Left colon (tissue), 2 donors: Measurements from ENCODE around the gene SLC2A1. TPM values are rescaled to one million over a fixed set of nuclear protein-coding genes. Genes with fewer than 3 reads are reported as not detected.

Experiments used
- ATAC-seq: fragments of 200-7000 bp; cut with Tn5 transposase; one replicate; pipeline ENCODE4 v1.9.1; 2020; ENCODE audit warnings: mild to moderate bottlenecking, moderate library complexity
- DNase-seq, 2 donors: peaks; one replicate each; pipeline ENCODE4 v3.0.0-alpha.2; 2020
- intact Hi-C, 2 donors: fragments of 100-400 bp; cut with DNase I in 1 of 2; cut with micrococcal nuclease in 1 of 2; formaldehyde crosslinking; loops; one replicate each; pipeline versions ENCODE4 v1.11.2 to v1.14.0; 2022; cut with DNase I, micrococcal nuclease
- total RNA-seq, 2 donors: library from RNA; stranded (reverse); fragmentation: NEBNext Ultra II Directional; extraction: Animal tissue kit (Norgen Biotek cat#: 25700); gene quantifications; one replicate each; pipeline ENCODE4 v1.2.1, GENCODE V29; 2021
- donor health status: DM: no; HTN: no; CAD: no.
- donor health status: DM: yes; HTN: yes; CAD: no.

Gene SLC2A1
- total RNA-seq, 2 donors from 2014 or later, result 59.0 to 82.7 TPM

DNA sequence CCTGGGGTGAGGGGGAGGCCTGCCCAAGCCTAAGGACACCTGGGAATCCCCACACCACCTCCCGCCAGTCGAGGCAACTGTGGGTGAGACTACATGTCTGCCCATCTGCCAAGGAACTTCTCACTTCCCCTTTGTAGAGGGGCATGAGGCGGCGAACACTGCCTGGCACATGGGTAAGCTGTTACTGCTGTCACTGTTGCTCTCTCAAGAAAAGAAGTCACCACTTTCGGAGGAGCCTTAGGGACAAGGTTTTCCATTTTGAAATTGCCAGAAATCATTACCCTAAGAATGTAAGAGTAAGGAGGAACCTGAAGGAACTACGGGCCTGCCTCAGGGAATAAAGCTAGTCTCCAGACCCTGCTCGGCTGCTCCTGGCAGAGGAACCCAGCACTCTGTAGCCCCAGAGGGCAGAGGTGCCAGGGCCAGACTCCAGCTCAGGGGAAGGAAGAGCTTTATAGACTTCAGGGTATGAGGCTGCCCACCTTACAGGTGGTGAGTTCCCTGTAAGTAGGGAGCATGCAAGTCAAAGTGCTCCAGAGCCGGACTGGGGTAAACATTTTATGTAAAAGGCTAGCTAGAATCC lies 23.3 kb downstream of the SLC2A1 start:
- DNase-seq, result peak; percentile 39 to 65
- no peak for ATAC-seq
- intact Hi-C loops, result no loop called here

DNA sequence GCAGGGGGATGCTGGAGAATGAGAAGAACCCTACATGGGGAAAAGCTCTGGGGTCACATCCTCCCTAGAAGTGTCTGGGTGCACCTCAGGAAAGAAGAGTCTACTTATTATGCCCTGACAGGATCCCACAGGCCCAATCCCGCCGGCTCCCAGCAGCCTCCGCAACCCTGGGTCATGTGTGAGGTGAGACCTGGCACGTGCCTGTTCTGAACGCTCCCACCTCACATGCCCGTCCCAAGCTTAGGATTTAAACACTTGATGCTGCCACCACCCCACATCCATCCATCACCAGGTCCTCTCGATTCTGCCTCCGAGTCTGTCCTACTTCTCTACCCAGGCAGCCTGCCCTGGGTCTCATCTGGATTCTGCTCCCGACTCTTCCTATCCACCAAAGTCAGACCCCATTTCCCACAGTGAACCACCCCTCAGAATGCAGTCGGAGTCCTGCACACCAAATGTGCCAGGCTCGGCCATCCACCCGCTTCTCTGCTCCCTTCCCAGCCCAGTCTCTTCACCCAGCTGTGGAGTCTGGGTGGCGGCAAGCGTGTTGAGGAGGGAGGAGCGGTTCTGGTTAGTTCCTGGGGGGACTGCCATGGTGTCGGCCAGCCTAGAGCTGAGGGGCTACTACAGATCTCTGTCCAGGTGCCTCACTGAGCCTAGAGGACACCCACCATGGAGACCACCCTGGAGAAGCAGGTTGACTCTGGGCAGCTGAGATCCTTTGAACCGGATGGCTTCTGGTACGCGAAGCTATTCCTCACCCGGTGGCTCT lies 23.9 kb downstream of the SLC2A1 start:
- ATAC-seq (no peak), DNase-seq (peak in 1 of 2 donors; percentile 4)
- intact Hi-C loops, result no loop called here

DNA sequence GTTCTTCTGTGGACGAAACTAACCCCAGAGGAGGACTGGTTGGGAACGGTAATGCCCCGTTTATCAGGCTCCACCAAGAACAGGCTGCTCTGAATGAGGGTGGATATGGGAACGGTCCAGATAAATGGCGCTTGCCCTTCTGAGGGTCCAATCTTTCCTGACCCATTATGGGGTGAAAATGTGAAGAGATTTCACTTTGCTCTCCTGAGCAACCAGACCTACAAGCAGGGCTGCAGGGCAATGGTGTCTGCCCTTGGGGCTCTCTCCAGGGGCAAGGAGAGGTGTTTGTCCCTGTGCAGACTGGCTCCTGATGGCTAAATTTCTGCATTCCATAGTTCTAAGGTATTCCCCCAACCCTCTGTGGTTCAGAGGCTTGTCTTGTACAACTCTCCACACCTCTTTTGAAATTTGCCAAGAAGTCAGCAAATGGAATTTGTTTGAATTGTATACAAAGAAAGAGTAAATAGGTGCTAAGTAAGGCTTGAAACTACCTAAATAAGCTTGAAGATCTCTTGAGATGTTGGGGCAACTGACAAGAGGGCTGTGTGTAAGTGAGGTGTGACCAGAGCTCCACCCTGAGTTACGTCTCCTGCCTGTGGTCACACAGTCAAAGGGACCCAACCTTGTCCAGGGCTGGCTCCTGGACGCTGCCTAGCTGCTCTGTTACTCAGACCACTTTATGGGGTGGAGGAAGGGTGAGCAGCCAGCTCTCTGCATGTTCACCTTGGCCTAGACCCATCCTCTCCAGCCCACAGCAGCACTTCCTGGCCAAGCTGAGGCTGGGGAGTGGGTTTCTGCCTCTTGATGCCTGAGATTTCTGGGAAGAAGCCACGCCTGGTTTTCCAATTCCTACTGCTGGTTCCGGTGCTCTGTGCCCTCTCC lies 24.8 kb downstream of the SLC2A1 start:
- intact Hi-C loops, result no loop called here
- peak in 1 of 2 donors; percentile 4 for DNase-seq
- no peak for ATAC-seq

DNA sequence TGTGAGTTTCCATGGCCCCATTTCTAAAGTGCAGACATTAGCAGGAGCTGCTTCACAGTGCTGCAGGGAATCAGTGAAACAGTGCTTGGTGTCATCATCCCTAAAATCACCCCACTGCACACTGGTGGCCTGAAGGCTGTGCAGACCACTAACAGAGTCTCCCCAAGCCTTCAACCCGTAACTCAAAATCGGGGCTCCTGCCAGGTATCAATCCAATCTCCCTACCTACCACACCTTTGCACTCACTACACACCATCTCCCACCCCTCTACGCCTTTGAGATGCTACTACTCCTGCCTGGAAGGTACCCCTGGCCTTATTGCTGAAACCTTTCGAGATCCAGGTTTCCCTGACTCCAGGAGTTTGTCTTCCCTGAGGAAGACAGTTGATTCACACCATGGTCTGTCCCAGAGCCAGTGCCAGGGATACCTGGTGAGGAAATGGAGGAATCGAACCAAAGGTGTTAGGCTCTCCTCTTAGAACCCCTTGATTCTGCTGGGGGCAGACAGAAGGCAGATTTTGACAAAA lies 25.5 kb downstream of the SLC2A1 start:
- DNase-seq (no peak), ATAC-seq (no peak)
- intact Hi-C loops, result no loop called here

DNA sequence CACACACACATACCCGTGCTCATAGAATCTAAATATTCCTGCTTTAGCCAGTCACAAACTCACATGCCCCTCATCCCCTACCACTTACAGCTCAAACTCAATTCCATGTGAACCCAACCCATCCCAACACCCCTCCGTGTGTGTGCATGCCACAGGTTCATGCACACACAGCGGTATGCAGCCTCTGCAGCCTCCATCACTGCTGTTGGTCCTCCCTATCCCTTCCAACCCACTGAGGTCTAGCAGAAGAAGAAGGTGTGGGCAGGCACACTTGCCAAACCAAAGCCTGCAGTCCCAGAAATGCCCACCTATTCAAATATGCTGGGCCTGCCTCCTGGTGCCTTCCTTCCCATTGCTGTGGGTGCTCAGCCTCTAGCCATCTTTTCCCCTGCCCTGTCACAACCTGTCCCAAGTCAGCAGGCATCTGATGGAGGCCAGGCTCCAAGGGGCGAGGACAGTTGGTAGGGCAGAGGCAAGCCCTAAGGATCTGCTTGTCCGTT lies 26.2 kb downstream of the SLC2A1 start:
- DNase-seq (peak in 1 of 2 donors; percentile 20), ATAC-seq (no peak)
- intact Hi-C loops, result no loop called here

DNA sequence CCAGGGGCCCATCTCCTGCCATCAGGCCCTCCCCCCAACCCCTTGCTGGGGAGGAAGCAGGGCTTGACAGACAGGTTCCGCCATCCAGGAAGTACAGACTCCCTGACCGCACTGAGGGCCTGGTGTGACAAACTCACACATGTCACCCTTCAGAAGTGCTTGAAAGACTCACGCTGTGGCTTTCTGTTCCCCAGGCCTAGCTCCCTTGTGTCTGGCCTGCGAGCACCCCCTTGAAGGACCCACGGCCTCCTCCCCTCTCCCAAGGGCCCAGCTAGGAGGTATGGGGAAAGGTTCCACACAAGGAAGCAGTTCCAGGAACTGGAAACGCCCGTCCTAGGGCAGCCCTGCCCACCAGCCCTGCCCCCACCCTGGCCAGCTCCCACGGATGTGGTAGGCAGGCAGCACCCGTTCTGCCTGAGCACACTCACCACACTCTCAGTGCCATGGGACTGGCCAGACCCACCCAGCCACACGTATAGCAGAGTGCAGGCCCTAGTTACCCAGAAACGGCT lies 26.7 kb downstream of the SLC2A1 start:
- DNase-seq (peak; percentile 93 to 94), ATAC-seq (peak; percentile 85)
- intact Hi-C loops, result no loop called here

DNA sequence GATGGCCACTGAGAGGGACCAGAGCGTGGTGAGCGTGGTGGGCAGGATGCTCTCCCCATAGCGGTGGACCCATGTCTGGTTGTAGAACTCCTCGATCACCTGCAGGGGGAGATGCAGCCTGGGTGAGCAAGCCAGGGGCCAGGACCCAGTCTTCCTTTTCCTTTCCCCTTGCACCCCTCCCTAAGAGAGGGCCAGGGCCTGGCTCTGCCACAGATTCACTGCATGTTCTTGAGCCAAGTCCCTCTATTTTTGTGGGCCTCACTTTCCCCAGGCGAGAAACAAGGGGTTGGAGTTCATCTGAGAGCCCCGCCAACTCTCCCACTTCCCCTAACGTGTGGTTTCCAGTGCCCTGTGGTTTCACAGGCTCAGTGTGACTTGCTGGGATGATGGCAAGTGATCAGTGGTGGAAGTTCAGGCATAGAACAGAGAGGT lies 27.5 kb downstream of the SLC2A1 start:
- intact Hi-C loops, result no loop called here
- DNase-seq, result peak in 1 of 2 donors; percentile 30
- ATAC-seq, result peak; percentile 46

DNA sequence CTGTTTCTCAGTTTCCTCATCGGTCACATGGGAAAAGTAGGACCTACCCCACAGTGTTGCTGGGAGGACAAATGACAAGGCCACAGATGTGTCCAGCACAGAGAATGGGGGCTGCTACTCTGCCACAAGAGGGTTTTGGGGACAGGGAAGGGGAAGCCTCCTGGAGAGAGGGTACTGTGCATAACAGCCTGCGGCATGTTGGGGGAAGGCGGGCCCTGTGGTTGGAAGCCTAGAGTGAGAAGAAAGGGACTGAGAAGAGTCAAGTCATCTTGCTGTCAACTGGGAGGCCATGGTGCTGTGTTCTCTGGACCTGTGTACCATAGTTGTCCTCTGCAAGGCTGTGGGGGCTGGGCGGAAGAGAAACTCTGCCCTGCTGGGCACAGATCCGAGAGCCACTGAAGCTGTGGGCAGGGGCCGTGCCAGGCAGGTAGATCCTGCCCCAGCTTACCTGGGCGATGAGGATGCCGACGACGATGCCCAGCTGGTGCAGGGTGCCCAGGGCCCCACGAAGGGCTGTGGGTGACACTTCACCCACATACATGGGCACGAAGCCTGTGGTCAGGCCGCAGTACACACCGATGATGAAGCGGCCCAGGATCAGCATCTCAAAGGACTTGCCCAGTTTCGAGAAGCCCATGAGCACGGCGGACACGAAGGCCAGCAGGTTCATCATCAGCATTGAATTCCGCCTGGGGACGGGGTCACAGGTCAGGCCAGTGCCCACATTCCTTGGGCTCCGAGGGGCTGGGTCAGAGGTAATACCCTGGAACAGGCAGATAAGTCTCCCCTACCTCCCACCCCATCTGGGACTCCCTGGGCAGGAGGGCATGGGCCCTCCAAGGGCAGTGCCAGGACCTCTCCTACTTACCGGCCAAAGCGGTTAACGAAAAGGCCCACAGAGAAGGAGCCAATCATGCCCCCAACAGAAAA lies 28.2 kb downstream of the SLC2A1 start:
- DNase-seq (no peak), ATAC-seq (no peak)
- intact Hi-C loops, result no loop called here

DNA sequence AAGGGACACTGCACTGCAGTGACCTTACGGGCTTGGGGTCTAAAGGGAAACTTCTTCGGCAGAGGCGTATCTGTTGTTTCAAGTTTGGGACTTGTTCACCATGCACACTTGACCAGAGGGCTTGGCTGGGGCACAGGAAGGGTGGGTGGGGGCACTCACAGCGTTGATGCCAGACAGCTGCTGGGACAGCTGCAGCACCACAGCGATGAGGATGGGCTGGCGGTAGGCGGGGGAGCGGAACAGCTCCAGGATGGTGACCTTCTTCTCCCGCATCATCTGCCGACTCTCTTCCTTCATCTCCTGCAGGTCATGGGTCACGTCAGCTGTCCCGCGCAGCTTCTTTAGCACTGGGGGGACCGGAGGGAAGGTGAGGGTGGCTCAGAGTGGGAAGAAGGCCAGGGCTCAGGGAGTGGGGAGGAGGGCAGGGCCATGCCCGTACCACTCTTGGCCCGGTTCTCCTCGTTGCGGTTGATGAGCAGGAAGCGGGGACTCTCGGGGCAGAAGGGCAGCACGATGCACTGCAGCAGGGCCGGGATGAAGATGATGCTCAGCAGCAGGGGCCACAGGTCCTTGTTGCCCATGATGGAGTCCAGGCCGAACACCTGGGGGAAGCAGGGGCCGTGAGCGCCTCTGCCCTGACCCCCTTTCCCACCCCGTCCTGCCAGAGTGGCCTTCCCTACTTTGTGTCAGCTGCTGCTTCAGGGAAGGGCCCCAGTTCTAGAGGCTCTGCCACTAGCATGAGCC lies 29.1 kb downstream of the SLC2A1 start:
- intact Hi-C loops, result no loop called here
- DNase-seq (no peak), ATAC-seq (no peak)

DNA sequence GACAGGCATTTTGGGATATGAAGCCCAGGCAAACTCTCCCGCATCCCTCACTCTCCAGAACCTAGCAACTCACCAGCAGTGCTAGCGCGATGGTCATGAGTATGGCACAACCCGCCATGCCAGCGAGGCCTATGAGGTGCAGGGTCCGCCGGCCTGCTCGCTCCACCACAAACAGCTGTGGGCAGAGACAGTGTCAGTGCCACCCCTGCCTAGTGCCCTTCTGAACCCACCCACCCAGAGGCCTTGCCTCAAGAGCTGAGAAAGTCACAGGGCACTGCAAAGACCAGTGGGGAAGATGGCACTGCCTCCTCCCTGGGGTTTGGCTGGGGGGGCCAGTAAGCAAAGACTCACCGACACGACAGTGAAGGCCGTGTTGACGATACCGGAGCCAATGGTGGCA lies 29.8 kb downstream of the SLC2A1 start:
- intact Hi-C loops, result no loop called here
- DNase-seq (no peak), ATAC-seq (no peak)

DNA sequence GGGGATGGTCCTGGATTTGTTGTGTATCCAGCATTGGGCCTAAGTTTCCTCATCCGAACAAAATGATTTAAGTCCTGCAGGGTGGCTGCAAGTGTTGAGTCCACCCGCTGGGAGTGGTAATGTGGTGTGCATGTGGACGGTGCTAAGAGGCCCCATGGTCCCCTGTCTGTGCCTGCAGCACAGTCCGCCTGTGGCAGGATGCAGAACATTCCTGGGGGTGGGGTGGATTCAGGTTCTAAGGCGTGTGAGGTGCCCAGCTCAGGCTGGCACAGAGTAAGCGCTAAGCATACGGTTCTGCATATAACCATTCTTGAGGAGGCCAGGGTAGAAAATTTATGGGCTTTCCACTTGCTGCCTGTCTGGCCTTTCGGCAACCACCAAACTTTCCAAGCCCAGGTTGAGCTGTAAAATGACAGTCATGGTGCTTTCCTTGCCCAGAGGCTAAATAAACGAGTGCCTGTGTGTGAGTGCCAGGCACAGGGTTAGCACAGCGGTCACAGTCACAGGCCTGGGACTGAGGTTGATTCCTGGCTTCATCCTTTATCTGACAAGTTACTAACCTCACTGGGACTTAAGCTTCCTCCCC lies 30.7 kb downstream of the SLC2A1 start:
- DNase-seq, result no peak
- intact Hi-C loops, result no loop called here

DNA sequence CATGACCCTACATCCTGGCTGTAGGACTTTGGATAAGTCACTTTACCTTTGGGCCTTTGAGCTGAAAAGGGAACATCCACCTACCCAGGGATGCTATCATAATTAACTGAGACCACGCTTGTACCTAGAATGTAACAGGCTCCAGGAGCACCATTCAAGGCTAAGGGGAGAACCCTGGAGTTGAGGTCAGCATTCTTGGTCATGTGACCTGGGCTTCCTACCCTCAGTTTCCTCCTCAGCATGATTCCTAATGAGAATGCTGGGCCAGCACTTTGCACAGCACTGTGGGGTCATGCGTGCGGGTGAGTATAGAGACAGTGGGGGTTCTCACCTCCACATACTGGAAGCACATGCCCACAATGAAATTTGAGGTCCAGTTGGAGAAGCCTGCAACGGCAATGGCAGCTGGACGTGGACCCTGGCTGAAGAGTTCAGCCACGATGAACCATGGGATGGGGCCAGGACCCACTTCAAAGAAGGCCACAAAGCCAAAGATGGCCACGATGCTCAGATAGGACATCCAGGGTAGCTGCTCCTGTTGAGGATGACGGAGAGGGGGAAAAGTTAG lies 31.3 kb downstream of the SLC2A1 start:
- no peak for ATAC-seq
- DNase-seq, result no peak
- intact Hi-C loops, result no loop called here

More for the DNA sequence above, 30.7 kb downstream of the SLC2A1 start:
- ATAC-seq, result no peak

DNA sequence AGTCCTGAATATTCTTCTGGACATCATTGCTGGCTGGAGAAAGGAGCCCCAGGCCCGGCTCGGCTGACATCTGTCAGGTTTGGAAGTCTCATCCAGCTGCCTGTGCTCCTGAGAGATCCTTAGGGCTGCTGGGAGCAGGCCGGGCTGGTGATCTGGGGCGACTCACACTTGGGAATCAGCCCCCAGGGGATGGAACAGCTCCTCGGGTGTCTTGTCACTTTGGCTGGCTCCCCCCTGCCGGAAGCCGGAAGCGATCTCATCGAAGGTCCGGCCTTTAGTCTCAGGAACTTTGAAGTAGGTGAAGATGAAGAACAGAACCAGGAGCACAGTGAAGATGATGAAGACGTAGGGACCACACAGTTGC lies 31.8 kb downstream of the SLC2A1 start:
- DNase-seq, result no peak
- intact Hi-C loops, result no loop called here

DNA sequence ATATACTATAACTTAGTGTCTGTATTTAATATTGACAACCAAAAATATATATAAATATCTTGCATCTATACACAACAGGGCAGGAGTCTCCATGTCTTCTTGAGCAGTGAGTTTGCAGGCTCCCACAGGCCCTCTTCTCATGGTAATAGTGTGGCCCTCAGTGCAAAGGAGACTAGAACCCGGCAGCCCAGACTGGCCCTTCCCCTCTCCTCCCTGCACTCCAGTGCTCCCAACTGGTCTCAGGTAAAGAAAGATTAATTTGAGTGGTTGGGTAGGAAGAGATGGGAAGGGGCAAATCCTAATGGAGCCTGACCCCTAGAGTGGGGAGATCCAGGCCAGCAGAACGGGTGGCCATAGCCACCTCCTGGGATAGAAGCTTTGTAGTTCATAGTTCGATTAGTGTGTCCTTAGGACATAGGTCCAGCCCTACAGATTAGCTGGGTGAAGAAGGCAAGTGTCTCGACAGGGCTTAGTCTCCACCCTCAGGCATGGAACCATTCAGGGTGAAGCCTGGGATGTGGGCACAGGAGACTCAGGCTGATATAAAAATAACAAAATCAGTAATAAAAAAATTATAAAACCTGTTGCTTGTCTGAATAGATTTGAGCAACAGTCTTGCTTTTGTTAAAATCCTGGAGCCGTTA lies 32.3 kb downstream of the SLC2A1 start:
- intact Hi-C loops, result no loop called here
- no peak for ATAC-seq
- DNase-seq, result no peak

More for the DNA sequence above, 31.8 kb downstream of the SLC2A1 start:
- ATAC-seq, result no peak

DNA sequence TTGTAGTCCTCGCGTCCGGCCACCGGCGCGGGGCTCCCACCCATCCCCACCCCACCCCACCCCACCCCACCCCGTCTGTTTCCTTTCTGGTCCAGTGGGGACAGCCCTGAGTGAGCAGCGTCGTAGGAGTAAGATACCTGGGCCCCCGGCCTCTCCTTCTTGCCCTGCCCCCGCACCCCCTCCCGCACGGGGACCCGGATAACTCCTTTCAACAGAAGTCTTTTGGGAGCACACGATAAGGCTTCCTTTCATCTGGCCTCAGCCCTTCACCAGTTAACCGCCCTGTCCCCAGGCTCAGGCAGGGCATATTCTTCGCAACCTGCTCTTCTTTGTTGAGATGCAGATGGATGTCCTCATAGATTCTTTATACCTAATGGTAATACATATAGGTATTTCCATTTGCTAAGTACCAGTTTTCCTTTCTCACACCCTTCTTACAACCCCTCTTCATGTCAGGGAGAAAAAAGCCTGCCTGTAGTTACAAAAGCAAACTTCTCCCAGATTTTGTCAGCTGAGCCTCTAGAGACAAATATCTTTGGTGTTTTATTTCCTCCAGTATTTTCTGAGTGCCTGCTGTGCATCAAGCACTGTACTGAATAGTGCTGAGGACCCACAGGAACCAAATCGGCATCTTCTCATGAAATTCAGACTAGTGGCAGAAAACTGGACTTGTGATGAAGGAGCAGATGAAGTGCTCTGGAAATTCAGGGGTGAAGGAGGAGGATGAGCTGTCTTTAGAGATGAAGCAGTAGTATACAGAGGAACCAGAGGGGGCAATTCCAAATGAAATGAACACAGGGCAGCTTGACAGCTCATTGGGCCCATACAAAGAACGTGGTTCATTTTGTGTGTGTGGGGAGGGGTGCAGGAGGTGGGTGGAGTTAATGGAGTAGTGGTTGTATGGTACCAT lies 33.6 kb downstream of the SLC2A1 start:
- DNase-seq (peak in 1 of 2 donors; percentile 29), ATAC-seq (peak; percentile 44)
- intact Hi-C loops, result no loop called here
